ENCODE results near the gene GRIK4.

DNA sequence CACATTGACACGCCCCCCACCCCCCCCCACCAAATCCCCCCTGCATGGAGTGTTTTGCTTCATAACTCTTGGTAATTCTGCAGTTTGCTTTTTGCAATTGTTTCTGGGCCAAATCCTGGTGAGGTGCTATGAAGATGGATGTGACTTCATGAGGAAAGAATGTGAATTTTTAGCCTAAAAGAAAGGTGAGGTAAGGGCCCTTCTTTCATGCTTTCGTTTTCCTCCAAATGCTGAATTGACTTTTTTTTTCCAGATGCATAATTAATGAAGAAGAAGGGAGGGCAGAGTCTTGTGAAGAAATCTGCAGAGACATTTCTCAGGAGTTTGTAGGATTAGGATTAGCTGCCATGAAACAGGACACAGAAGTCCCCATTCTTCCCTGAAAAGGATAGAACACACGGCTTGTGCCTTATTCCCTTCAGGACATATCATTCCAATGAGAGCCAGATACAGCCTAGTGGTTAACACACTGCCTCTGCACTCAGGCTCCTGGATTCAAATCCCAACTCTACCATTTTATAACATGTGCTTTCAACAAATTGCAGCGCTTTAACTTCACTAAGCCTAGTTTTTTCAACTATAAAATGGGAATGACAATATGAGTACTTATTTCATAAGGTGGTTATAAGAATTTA, 492.8 kb downstream of the GRIK4 start:
- TF ChIP-seq GATA2 (IDR thresholded peaks at IDR 0.05; ENCODE audit: low read depth, low read length) (no peak), GATA3 (IDR thresholded peaks at IDR 0.05; ENCODE audit: low read depth, low read length) (no peak)
